NOMO-1 treated with dmso at 0.1 percent for 144 hours (cell line): ENCODE data around the gene DDX56.

Experiments used
- DNase-seq: peaks from one replicate; lab custom pipeline; 2025; ENCODE audit not compliant: unreplicated experiment; lab: John Stamatoyannopoulos, UW

DDX56 gene

GRCh38 chr7:44538093-44538797 is 35.5 kb downstream of the DDX56 start:
- no peak for DNase-seq

- DNase-seq: no peak
These were observed 36.3 kb downstream of the DDX56 start for GRCh38 chr7:44537442-44537841.

DNA sequence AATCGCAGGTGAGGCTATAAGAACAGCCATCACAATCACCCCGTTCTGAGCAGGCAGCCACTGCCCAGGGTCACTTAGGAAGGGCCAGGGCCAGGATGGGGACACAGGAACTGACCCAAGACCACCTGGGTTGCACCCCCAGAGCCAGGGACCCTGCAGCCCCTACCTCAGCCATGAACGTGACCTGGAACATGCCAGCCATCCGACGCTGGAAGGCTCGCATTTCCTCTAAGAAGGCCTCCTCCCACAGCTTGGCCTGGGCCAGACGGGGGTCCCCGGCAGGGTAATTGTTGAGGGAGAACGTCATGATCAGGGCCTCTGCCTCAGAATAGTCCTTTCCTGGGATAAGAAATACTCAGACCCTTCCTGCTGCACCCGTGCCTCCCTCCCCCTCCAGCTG is 37.6 kb downstream of the DDX56 start:
- DNase-seq: no peak

- no peak for DNase-seq
These were observed 38.2 kb downstream of the DDX56 start for GRCh38 chr7:44535348-44536064.

- DNase-seq: peak; percentile 5
These were observed 39.2 kb downstream of the DDX56 start for GRCh38 chr7:44534501-44534900.

DNA sequence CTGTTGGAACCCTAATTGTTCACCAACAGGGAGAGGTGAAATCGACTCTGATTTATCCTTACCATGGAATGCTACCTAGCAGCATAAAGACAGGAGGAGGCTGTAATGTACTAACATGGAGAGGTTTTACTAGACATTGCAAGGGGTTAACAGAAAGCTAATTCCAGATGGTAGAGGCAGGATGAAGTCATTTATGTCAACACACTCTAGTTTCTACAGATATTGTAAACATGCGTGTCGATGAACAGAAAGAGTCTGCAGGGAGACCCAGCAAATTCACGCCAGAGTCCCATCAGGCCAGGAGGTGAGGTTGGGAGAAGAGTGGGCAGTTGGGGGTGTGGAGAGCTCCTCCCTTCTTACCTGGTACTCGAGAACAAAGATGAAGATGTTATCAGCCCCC is 39.6 kb downstream of the DDX56 start:
- DNase-seq: no peak

DNA sequence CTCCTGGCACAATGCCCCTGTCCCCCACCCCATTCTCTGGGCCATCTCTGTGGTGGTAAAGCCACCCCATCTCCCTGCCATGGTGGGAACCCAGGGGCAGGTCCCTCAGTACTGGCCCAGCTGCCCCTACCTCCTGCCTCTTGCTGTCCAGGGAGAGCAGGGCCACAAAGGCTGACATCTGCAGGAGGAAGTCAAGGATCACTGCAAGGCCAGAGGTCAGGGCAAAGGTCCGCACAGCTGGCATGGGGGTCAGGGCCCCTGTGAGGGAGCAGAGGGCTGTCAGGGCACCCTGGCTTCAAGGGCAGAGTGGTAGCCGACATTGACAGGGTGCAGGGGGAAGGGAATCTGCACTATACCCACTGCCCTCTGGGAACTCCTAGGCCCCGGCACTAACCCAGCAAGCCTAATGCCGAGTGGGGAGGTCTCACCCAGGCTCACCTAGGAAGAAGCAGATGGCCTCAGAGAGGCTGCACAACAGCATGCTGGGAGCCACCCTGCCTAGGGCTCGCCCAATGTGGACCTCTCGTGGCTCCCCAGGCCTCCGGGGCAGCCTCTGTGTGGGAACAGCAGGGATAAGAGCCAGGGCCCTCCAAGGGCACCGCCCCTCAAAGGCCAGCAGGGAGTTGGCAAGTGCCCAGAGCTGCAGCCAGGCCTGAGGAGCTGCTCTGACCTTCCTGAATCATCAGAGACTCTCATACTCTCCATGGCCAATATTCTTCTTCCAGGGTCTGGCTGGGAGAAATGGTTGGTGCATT is 40.2 kb downstream of the DDX56 start:
- DNase-seq: no peak

GRCh38 chr7:44531421-44532380 is 42.0 kb downstream of the DDX56 start:
- DNase-seq: no peak

DNA sequence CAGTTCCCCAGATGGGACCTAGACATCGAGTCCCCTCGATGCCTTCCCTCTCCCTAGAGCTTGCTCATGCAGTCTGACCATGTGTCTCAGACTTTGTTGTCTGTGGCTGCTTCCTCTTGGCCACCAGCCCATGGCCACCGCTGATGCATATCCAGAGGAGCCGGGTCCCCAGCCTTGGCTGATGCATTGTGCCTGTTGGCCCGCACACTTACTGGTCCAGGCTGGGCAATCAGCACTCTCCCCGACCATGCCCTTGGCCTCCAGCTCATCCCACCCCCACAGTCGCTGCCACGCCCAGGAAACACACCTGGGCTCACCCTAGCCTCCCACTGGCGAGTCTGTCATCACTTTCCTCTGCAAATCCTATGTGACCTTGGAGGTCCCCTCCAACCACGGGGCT is 42.7 kb downstream of the DDX56 start:
- DNase-seq: no peak

DNA sequence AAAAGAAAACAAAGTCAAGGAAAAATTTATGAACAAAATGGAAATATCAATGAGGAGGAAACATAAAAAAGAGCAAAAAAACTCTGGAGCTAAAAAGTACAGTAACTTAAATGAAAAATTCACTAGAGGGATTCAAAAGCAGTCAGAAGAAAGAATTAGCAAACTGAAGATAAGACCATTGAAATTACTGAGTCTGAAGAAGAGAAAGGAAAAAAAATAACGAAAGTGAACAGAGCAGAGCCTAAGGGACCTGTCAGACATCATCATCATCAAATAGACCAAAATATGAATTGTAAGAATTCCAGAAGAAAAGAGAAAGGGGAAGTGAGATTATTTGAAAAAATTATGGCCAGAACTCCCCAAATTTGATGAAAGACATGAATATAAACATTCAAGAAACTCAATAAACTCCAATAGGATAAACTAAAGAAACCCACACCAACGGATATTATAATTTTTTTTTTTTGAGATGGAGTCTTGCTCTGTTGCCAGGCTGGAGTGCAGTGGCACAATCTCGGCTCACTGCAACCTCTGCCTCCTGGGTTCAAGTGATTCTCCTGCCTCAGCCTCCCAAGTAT is 48.8 kb downstream of the DDX56 start:
- DNase-seq: no peak

DNA sequence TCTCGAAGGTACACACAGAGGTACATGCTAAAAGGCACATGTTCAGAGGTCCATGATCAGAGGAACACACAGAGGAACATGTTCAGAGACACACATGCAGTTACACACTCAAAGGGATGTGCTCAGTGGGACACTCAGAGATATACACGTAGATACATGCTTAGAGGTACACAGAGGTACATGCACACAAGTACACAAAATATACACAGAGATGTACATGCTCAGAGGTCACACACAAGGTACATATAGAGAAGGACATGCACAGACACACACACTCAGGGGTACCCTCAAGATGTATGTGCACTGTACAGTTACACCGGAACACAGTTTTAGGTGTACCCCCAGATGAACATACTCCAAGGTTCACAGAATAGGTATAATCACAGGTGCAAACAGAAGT is 51.4 kb downstream of the DDX56 start:
- DNase-seq: no peak

- DNase-seq: no peak
These were observed 52.2 kb downstream of the DDX56 start for GRCh38 chr7:44521347-44522095.

DNA sequence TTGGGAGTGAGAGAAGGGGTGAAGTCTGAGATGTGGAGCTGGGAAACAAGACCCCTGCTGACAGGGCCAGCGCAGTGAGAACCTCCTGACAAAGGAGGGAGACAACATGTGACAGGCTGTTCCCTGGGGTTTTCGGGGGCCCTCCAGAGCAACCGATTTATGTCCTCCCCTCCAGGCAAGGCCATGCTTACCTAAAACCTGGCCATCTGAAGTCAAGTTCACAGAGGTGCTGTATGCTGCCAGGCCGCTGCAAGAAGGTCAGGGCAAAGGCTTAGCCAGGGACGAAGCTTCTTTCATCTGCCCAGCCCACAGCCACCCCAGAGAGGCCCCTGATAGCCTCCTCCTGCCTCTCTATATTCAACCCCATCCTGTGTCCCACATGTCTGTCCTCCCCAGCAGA is 53.1 kb downstream of the DDX56 start:
- DNase-seq: no peak

GRCh38 chr7:44519546-44519945 is 54.2 kb downstream of the DDX56 start:
- DNase-seq: no peak

- no peak for DNase-seq
These were observed 54.9 kb downstream of the DDX56 start for GRCh38 chr7:44518761-44519160.

DNA sequence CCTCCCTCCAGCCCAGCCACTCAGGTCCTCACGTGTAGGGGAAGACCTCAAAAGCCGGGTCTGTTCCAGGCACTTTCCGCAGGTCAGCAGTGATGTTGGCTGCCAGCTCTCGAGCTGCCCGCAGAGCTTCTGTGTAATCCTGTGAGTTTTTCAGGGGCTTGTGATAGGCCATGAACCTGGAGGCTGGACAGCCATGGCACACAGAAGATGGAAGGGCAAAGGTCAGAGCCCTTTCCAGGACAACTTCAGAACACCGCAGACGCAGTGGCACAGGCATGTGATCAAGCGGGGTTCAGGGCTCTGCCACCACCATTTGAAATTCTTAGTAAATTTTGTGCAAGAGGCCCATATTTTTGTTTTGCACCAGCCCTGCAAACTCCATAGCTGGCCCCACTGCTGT is 56.5 kb downstream of the DDX56 start:
- DNase-seq: no peak
